ENCODE data around the gene AADAC.
"Not testable (repeated sequence)": the region's sequence is repeated elsewhere in the genome, so short reads cannot be mapped to it uniquely, and the experiment has no call there.

The AADAC gene, protein sequence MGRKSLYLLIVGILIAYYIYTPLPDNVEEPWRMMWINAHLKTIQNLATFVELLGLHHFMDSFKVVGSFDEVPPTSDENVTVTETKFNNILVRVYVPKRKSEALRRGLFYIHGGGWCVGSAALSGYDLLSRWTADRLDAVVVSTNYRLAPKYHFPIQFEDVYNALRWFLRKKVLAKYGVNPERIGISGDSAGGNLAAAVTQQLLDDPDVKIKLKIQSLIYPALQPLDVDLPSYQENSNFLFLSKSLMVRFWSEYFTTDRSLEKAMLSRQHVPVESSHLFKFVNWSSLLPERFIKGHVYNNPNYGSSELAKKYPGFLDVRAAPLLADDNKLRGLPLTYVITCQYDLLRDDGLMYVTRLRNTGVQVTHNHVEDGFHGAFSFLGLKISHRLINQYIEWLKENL

DNA sequence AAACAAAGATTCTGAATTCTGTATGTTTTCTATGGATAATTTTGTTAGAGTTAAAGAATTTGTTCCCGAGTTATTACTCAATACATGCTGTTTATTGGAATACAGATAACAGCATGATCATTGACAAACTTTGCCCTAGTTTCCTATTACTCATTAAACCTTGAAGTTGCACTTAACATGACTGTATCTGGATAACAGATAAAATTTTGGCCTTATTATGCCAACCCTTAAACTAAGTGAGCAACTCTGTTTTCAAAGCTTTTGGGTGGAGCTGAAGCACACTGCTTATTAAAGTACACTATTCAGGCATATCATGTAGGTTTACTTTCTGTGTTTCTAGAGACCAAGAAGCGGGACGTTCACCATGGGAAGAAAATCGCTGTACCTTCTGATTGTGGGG is at the start of gene AADAC:
Gene AADAC (plus strand): TSS at position 318 of the 400 bp plus-strand sequence. CDS start 47 bp downstream, at position 365.
- TF ChIP-seq, protein P1, sequence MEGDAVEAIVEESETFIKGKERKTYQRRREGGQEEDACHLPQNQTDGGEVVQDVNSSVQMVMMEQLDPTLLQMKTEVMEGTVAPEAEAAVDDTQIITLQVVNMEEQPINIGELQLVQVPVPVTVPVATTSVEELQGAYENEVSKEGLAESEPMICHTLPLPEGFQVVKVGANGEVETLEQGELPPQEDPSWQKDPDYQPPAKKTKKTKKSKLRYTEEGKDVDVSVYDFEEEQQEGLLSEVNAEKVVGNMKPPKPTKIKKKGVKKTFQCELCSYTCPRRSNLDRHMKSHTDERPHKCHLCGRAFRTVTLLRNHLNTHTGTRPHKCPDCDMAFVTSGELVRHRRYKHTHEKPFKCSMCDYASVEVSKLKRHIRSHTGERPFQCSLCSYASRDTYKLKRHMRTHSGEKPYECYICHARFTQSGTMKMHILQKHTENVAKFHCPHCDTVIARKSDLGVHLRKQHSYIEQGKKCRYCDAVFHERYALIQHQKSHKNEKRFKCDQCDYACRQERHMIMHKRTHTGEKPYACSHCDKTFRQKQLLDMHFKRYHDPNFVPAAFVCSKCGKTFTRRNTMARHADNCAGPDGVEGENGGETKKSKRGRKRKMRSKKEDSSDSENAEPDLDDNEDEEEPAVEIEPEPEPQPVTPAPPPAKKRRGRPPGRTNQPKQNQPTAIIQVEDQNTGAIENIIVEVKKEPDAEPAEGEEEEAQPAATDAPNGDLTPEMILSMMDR (IDR thresholded peaks at IDR 0.05; ENCODE audit: extremely low read depth, missing control alignments), result no peak
- no peak for DNase-seq (ENCODE audit: low spot score)

DNA sequence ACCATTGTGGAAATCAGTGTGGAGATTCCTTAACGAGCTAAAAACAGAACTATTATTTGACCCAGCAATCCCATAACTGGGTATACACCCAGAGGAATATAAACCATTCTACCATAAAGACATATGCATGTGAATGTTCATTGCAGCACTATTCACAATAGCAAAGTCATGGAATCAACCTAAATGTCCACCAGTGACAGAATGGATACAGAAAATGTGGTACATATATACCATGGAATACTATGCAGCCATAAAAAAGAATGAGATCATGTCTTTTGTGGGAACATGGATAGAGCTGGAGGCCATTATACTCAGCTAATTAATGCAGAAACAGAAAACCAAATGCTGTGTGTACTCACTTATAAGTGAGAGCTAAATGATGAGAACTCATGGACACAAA is 49.2 kb upstream of the AADAC start:
- not testable (repeated sequence) for DNase-seq (ENCODE audit: low spot score)

DNA sequence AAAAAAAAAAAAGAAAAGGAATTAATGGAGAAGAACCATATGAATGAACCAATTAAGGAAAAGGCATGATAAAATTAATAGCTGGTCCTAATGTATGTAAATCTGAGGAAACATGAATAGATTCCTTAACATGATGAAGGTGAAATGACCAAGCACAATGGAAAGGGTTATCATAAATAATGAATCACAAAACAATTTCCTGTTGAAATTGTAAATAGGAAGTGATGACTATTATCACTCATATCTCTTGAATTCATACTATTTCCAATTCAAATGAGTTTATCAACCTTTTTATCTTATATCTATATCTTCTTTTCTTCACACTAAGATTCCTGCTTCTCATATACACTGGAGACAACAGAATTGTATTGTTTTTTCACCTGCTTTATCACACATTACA is 48.2 kb upstream of the AADAC start:
- TF ChIP-seq, protein P1 (IDR thresholded peaks at IDR 0.05; ENCODE audit: extremely low read depth, missing control alignments), result no peak
- no peak for DNase-seq (ENCODE audit: low spot score)

DNA sequence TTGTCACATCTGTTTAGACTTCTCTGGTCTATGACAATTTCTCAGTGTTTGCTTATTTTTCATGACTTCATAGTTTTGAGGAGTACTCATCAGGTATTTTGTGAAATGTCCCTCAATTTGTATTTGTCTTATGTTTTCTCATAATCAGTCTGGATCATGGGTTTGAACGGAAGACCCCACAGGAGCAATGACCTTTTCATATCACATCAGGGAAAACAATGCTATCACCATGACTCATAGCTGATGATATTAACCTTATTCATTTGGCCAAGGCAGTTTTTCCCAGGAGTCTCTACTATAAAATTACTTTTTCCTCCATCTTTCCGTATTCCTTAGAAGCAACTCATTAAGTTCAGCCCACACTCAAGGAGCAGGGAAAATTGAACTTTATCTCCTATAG is 47.5 kb upstream of the AADAC start:
- DNase-seq (ENCODE audit: low spot score), result no peak
- TF ChIP-seq, protein P1 (IDR thresholded peaks at IDR 0.05; ENCODE audit: extremely low read depth, missing control alignments), result no peak

DNA sequence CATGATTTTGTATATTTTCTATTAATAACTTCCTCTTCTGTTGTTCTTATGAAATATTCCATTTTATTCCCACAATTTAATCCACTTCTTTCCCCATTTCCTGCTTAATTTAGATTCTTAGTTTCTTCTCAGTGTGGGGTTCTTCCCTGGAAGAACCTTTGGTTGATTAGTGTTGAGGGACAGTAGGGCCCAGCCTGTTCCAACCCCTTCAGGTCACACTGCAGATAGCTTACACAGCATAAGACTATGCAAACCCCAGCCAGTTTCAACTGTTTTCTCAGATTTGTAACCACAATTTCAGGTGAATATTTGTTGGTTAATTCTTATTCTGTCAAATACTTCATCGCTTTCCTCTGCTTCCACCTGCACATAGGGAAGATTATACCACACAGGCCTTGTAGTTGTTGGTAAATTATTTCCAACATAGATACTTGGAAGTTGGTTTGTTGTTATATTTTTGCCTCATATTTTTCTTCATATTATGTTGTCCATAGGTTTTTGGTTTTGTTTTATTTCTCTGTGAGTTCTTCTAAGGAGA is 45.5 kb upstream of the AADAC start:
- TF ChIP-seq, protein P1 (IDR thresholded peaks at IDR 0.05; ENCODE audit: extremely low read depth, missing control alignments), result no peak
- no peak for DNase-seq (ENCODE audit: low spot score)

DNA sequence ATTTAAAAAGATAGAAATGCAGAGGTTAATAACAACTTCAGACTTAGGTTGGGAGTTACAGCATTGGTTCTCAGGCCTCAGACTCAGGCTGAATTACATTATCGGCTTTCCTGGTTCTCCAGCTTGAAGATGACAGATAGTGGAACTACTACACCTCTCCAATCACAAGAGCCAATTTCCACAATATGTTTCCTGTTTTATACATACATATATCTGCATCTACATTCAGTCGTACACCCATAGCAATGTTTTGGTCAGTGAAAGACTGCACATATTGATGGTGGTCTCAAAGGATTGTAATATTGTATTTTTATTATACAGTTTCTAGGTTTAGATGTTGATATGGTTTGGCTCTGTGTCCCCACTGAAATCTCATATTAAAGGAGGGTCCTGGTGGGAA is 44.7 kb upstream of the AADAC start:
- TF ChIP-seq, protein P1 (IDR thresholded peaks at IDR 0.05; ENCODE audit: extremely low read depth, missing control alignments), result no peak
- no peak for DNase-seq (ENCODE audit: low spot score)

DNA sequence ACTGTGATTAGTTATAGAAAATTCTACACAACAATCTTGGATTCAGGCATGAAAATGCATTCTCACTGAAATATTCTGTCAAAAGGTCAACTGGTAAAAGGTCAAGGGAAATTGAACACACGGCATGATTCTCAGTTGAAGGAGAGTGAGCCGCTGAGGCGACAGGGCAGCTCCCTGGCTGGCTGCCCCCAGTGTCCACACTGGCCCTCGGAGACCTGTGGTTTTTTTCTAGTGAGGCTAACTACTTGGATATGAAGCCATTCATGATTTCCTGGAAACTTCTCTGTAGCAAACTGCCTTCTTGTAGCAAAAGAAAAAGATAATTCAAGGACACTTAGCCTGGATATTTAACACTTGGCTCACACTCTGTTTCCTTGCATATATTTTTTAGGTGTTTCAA is 43.0 kb upstream of the AADAC start:
- TF ChIP-seq, protein P1 (IDR thresholded peaks at IDR 0.05; ENCODE audit: extremely low read depth, missing control alignments), result no peak
- DNase-seq (ENCODE audit: low spot score), result no peak
